ENCODE results near the gene PPM1F. TPM values are rescaled to one million over a fixed set of nuclear protein-coding genes. Genes with fewer than 3 reads are reported as not detected.

Gene PPM1F
- total and polyA plus RNA-seq, 4 donors: 1.8 to 15.5 (median 8.9) TPM

- DNase-seq (ENCODE audit: low spot score): no peak
- Histone ChIP-seq H3K27me3 (ENCODE audit: control insufficient read depth in 4 of 4, insufficient read depth in 4 of 4, low read length in 3 of 4) (no peaks in the 10 kb centered on the region), H3K9ac (ENCODE audit: low read depth in 1 of 2, low read length in 2 of 2) (no peak overlapping the region), H3K4me3 (ENCODE audit: low read depth in 1 of 3, low read length in 3 of 3) (no peak overlapping the region), H3K27ac (ENCODE audit: low read depth in 1 of 2, low read length in 2 of 2) (no peak overlapping the region), H3K36me3 (ENCODE audit: control insufficient read depth in 4 of 4, insufficient read depth in 3 of 4, low read depth in 1 of 4, low read length in 3 of 4) (no peaks in the 10 kb centered on the region), H3K4me1 (ENCODE audit: control insufficient read depth in 4 of 4, insufficient read depth in 4 of 4, low read length in 3 of 4) (no peaks in the 10 kb centered on the region), H3K9me3 (ENCODE audit: control insufficient read depth in 4 of 4, low read length in 3 of 4) (no peaks in the 10 kb centered on the region)
- WGBS: 96% methylated on average over 2 of the region's 2 CpGs
- no peak for TF ChIP-seq NR2F2 (IDR thresholded peaks at IDR 0.05)
- TF ChIP-seq REST (IDR thresholded peaks at IDR 0.05): no peak
- no peak for TF ChIP-seq GABPA (IDR thresholded peaks at IDR 0.05 in 1 of 2, conservative IDR thresholded peaks at IDR 0.05 in 1 of 2)
- no peak for TF ChIP-seq TAF1 (conservative IDR thresholded peaks at IDR 0.05)
- TF ChIP-seq RXRA (IDR thresholded peaks at IDR 0.05): no peak
- no peak for TF ChIP-seq ZBTB33 (IDR thresholded peaks at IDR 0.05)
- TF ChIP-seq YY1 (IDR thresholded peaks at IDR 0.05): no peak
- no peak for TF ChIP-seq SP1 (IDR thresholded peaks at IDR 0.05)
- TF ChIP-seq MAX (IDR thresholded peaks at IDR 0.05): no peak
- TF ChIP-seq HNF4G (IDR thresholded peaks at IDR 0.05): no peak
- no peak for TF ChIP-seq ATF3 (IDR thresholded peaks at IDR 0.05)
- no peak for TF ChIP-seq RAD21 (IDR thresholded peaks at IDR 0.05)
- no peak for TF ChIP-seq EGR1 (IDR thresholded peaks at IDR 0.05; ENCODE audit: low read depth in 2 of 2)
- no peak for TF ChIP-seq FOXA2 (IDR thresholded peaks at IDR 0.05)
- no peak for TF ChIP-seq JUND (IDR thresholded peaks at IDR 0.05)
- no peak for TF ChIP-seq FOXA1 (IDR thresholded peaks at IDR 0.05)
- TF ChIP-seq CTCF (IDR thresholded peaks at IDR 0.05; ENCODE audit: low read depth, low read length, missing input control): no peak
These were observed 42.8 kb downstream of the PPM1F start for GRCh38 chr22:21909871-21910270.

All from liver (tissue), 9 donors.